ENCODE measurements around the gene CRACR2A.

The CRACR2A gene

GRCh38 chr12:3705354-3705675, 47.6 kb downstream of the CRACR2A start:
- no peak for TF ChIP-seq NFRKB (IDR thresholded peaks at IDR 0.05)
- no peak for TF ChIP-seq SP1 (IDR thresholded peaks at IDR 0.05)
- TF ChIP-seq ARNT (IDR thresholded peaks at IDR 0.05) = no peak
- no peak for TF ChIP-seq FOXK2 (IDR thresholded peaks at IDR 0.05)
- no peak for TF ChIP-seq LEF1 (IDR thresholded peaks at IDR 0.05; ENCODE audit: borderline replicate concordance)
- TF ChIP-seq BHLHE40 (IDR thresholded peaks at IDR 0.05; ENCODE audit: borderline replicate concordance) = no peak
- no peak for TF ChIP-seq PKNOX1 (IDR thresholded peaks at IDR 0.05)
- TF ChIP-seq ZNF384 (IDR thresholded peaks at IDR 0.05) = no peak
- no peak for TF ChIP-seq TARDBP (IDR thresholded peaks at IDR 0.05)
- no peak for TF ChIP-seq SUZ12 (IDR thresholded peaks at IDR 0.05)
- POLR2A ChIA-PET = no interaction called here
- CTCF ChIA-PET = no interaction called here
- no peak for DNase-seq (ENCODE audit: extremely low spot score)

GRCh38 chr12:3704512-3705353, 48.2 kb downstream of the CRACR2A start:
- ChIA-PET CTCF (no interaction called here), POLR2A (no interaction called here)
- no peak for DNase-seq (ENCODE audit: extremely low spot score)
- TF ChIP-seq SP1 (IDR thresholded peaks at IDR 0.05) (no peak), L3MBTL2 (conservative IDR thresholded peaks at IDR 0.05) (no peak), HDGF (IDR thresholded peaks at IDR 0.05; ENCODE audit: borderline replicate concordance) (no peak), CTBP1 (IDR thresholded peaks at IDR 0.05; ENCODE audit: borderline replicate concordance) (no peak), ELF4 (IDR thresholded peaks at IDR 0.05) (no peak), ARNT (IDR thresholded peaks at IDR 0.05) (no peak), FOXK2 (IDR thresholded peaks at IDR 0.05) (no peak), FOXA1 (IDR thresholded peaks at IDR 0.05) (no peak), TARDBP (IDR thresholded peaks at IDR 0.05) (no peak), BHLHE40 (IDR thresholded peaks at IDR 0.05; ENCODE audit: borderline replicate concordance) (no peak), PKNOX1 (IDR thresholded peaks at IDR 0.05) (no peak), FOXM1 (IDR thresholded peaks at IDR 0.05; ENCODE audit: borderline replicate concordance) (no peak), ZNF384 (IDR thresholded peaks at IDR 0.05) (no peak), SUZ12 (IDR thresholded peaks at IDR 0.05) (no peak), NFRKB (IDR thresholded peaks at IDR 0.05) (no peak), LEF1 (IDR thresholded peaks at IDR 0.05; ENCODE audit: borderline replicate concordance) (no peak)

GRCh38 chr12:3700861-3701260, 52.0 kb downstream of the CRACR2A start:
- TF ChIP-seq LEF1 (IDR thresholded peaks at IDR 0.05; ENCODE audit: borderline replicate concordance) = no peak
- TF ChIP-seq ARNT (IDR thresholded peaks at IDR 0.05) = no peak
- no peak for TF ChIP-seq PKNOX1 (IDR thresholded peaks at IDR 0.05)
- no peak for TF ChIP-seq FOXM1 (IDR thresholded peaks at IDR 0.05; ENCODE audit: borderline replicate concordance)
- TF ChIP-seq L3MBTL2 (conservative IDR thresholded peaks at IDR 0.05) = no peak
- no peak for TF ChIP-seq SUZ12 (IDR thresholded peaks at IDR 0.05)
- TF ChIP-seq FOXK2 (IDR thresholded peaks at IDR 0.05) = no peak
- no peak for TF ChIP-seq HDGF (IDR thresholded peaks at IDR 0.05; ENCODE audit: borderline replicate concordance)
- no peak for TF ChIP-seq ZNF384 (IDR thresholded peaks at IDR 0.05)
- TF ChIP-seq FOXA1 (IDR thresholded peaks at IDR 0.05) = no peak
- no peak for TF ChIP-seq CTBP1 (IDR thresholded peaks at IDR 0.05; ENCODE audit: borderline replicate concordance)
- no peak for TF ChIP-seq SP1 (IDR thresholded peaks at IDR 0.05)
- TF ChIP-seq BHLHE40 (IDR thresholded peaks at IDR 0.05; ENCODE audit: borderline replicate concordance) = no peak
- TF ChIP-seq ELF4 (IDR thresholded peaks at IDR 0.05) = no peak
- TF ChIP-seq TARDBP (IDR thresholded peaks at IDR 0.05) = no peak
- no peak for TF ChIP-seq NFRKB (IDR thresholded peaks at IDR 0.05)
- no peak for DNase-seq (ENCODE audit: extremely low spot score)
- ChIA-PET CTCF (no interaction called here), POLR2A (no interaction called here)

- ChIA-PET CTCF (no interaction called here), POLR2A (no interaction called here)
- DNase-seq (ENCODE audit: extremely low spot score) = no peak
- no peak for TF ChIP-seq TARDBP (IDR thresholded peaks at IDR 0.05)
Measured at GRCh38 chr12:3698218-3698974, 54.5 kb downstream of the CRACR2A start.

GRCh38 chr12:3697311-3697870, 55.5 kb downstream of the CRACR2A start:
- ChIA-PET CTCF (no interaction called here), POLR2A (no interaction called here)
- DNase-seq (ENCODE audit: extremely low spot score) = no peak
- TF ChIP-seq LEF1 (IDR thresholded peaks at IDR 0.05; ENCODE audit: borderline replicate concordance) = no peak
- no peak for TF ChIP-seq BHLHE40 (IDR thresholded peaks at IDR 0.05; ENCODE audit: borderline replicate concordance)
- no peak for TF ChIP-seq TARDBP (IDR thresholded peaks at IDR 0.05)

GRCh38 chr12:3694673-3695072, 58.2 kb downstream of the CRACR2A start:
- no peak for DNase-seq (ENCODE audit: extremely low spot score)

More at GRCh38 chr12:3694673-3695072, 58.2 kb downstream of the CRACR2A start:
- ChIA-PET CTCF (no interaction called here), POLR2A (no interaction called here)
- TF ChIP-seq NFRKB (IDR thresholded peaks at IDR 0.05) (no peak), L3MBTL2 (conservative IDR thresholded peaks at IDR 0.05) (no peak)

Data from HEK293T (cell line).